Activated CD8-positive, alpha-beta memory T cell treated with anti-CD3 and anti-CD28 coated beads for 24 hours (primary cell): ENCODE measurements around the gene GZMM.

ENCODE experiments used
- DNase-seq: peaks from one replicate; pipeline ENCODE4 v3.0.0-alpha.2; 2020

The GZMM gene

GRCh38 chr19:543910-544608, at the start of gene GZMM:
TSS of gene GZMM (plus strand) at chr19:544053. CDS start at chr19:544072, 19 bp downstream.
- peak; percentile 88 for DNase-seq

DNA sequence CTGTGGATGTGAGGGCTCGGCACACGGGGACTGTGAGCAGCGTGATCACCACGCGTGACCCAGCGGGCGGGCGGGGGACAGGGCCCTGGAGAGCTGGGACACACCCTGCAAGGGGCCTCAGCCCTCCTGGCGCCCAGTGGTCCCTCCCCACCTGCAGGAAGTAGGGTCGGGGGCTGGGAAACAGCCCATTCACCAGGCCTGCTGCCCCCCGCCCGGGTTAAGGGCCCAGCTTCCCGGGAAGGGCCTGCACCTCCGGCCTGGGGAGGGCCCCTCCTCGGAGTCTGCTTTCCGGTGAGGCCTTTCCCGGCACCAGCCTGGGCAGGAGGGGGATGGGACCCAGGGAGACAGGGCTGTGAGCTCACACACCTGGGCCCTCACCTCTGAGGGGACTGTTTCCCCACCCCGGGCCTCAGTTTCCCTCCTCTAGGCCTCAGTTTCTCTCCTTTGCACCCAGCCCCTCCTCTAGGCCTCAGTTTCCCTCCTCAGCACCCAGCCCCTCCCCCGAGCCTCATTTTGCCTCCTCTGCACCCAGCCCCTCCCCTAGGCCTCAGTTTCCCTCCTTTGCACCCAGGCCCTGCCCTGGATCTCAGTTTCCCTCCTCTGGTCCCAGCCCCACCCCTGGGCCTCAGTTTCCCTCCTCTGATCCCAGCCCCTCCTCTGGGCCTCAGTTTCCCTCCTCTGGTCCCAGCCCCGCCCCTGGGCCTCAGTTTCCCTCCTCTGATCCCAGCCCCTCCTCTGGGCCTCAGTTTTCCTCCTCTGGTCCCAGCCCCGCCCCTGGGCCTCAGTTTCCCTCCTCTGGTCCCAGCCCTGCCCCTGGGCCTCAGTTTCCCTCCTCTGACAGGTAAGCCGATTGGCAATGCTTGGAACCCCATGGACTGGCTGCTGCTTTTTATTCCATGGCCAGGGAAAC, 49.4 kb upstream of the GZMM start:
- DNase-seq: no peak

GRCh38 chr19:495081-495401, 48.8 kb upstream of the GZMM start:
- no peak for DNase-seq

DNA sequence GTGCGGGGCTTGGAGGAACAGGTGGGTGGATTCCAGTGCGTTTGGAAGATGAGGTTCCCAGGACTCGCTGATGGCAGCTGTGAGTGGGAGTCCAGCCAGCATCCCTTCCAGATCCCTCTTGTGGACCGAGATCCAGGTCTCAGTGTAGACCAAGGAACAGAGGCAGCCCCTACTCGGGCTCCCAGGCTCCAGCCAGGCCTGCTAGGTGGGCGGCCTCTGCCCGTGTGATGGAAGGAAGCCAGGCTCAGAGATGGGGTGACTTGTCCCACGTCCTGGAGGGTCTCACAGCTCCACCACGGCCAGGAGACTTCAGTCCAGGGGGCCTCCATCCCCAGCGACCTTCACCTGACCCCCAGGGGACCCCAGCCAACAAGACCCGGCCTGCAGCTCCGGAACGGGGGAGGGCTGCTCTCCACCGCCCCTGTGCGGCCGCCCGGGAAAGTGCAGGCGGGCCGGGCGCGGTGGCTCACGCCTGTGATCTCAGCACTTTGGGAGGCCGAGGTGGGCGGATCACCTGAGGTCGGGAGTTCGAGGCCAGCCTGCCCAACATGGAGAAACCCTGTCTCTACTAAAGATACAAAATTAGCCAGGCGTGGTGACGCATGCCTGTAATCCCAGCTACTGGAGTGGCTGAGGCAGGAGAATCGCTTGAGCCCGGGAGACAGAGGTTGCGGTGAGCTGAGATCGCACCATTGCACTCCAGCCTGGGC, 48.3 kb upstream of the GZMM start:
- peak; percentile 72 for DNase-seq

DNA sequence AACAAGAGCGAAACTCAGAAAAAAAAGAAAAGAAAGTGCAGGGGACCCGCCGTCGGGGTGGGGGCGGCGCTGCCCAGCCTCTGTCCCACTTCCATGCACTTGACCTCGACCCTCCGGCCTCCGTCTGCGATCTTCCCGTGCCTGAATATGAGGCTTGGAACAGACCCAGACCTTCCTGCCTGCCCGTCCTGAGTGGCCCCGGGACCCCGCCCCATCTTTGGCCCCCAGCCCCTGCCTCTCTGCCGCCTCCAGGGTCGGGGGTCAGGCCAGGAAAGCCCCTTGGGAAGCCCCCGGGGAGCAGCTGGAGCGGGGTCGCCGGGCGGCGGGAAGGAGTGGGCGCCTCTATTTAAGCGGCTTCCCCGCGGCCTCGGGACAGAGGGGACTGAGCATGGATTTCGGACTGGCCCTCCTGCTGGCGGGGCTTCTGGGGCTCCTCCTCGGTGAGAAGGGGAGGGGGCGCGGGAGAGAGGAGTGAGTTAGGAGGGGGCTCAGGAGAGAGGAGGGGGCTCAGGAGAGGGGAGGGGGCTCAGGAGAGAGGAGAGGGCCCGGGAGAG, 47.7 kb upstream of the GZMM start, which contains the start of gene MADCAM1:
Gene MADCAM1 (plus strand): TSS at position 375 of the 554 bp plus-strand sequence. CDS start 14 bp downstream, at position 389.
- no peak for DNase-seq

DNA sequence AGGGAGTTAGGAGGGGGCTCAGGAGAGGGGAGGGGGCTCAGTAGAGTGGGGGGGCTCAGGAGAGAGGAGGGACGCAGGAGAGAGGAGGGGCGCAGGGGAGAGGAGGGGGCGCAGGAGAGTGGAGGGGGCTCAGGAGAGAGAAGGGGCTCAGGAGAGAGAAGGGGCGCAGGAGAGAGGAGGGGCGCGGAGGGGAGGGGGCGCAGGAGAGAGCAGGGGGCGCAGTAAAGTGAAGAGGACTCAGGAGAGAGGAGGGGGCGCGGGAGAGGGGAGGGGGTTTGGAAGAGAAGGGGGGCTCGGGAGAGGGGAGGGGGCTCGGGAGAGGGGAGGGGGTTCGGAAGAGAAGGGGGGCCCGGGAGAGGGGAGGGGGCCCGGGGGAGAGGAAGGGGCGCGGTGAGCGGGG, 46.9 kb upstream of the GZMM start:
- DNase-seq: no peak

DNA sequence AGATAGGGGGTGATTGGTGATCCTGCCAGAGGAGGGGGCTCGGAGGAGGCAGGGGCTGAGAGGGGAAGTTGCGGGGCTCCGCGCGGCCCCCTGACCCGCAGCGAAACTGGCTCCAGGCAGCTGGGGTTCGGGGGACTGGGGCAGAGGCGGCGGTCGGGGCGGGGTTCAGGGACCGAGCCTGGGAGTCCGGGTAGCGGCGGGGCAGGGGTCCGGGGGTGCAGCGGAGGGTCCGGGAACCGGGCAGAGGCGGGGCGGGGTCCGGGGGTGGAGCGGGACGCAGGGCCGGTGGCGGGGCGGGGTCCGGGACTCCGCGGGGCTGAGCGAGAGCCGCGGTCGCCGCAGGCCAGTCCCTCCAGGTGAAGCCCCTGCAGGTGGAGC, 46.4 kb upstream of the GZMM start:
- DNase-seq: no peak

DNA sequence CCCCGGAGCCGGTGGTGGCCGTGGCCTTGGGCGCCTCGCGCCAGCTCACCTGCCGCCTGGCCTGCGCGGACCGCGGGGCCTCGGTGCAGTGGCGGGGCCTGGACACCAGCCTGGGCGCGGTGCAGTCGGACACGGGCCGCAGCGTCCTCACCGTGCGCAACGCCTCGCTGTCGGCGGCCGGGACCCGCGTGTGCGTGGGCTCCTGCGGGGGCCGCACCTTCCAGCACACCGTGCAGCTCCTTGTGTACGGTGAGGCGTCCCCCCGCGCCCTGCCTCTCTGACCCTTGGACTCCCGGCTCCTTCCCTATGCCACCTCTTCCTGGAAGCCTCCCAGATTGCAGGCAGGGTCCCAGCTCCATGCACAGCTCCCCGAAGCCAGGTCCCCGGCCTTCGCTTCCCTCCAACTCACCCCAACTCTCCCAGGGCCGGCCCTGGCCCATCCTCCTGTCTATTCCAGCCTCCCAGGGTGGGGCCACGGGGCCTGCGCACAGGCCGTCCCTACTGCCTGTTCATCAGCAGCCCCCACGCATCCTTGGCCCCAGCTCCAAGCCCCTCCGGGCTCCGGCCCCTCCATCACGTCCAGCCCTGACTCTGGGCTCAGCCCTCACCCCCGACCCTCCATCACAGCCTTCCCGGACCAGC, 45.9 kb upstream of the GZMM start:
- DNase-seq: no peak

- DNase-seq: no peak
These were observed 45.4 kb upstream of the GZMM start for GRCh38 chr19:498511-498891.

- no peak for DNase-seq
These were observed 44.8 kb upstream of the GZMM start for GRCh38 chr19:498977-499623.

- no peak for DNase-seq
These were observed 42.2 kb upstream of the GZMM start for GRCh38 chr19:501646-502045.

DNA sequence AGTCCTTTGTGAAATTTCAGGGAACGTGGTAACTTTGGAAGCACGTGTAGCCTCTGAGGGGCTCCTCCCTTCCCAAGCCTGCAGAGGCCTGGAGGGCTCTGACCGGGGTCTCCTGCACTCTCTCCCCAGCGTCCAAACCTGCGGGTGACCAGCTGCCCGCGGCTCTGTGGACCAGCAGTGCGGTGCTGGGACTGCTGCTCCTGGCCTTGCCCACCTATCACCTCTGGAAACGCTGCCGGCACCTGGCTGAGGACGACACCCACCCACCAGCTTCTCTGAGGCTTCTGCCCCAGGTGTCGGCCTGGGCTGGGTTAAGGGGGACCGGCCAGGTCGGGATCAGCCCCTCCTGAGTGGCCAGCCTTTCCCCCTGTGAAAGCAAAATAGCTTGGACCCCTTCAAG, 39.2 kb upstream of the GZMM start:
- DNase-seq: no peak

DNA sequence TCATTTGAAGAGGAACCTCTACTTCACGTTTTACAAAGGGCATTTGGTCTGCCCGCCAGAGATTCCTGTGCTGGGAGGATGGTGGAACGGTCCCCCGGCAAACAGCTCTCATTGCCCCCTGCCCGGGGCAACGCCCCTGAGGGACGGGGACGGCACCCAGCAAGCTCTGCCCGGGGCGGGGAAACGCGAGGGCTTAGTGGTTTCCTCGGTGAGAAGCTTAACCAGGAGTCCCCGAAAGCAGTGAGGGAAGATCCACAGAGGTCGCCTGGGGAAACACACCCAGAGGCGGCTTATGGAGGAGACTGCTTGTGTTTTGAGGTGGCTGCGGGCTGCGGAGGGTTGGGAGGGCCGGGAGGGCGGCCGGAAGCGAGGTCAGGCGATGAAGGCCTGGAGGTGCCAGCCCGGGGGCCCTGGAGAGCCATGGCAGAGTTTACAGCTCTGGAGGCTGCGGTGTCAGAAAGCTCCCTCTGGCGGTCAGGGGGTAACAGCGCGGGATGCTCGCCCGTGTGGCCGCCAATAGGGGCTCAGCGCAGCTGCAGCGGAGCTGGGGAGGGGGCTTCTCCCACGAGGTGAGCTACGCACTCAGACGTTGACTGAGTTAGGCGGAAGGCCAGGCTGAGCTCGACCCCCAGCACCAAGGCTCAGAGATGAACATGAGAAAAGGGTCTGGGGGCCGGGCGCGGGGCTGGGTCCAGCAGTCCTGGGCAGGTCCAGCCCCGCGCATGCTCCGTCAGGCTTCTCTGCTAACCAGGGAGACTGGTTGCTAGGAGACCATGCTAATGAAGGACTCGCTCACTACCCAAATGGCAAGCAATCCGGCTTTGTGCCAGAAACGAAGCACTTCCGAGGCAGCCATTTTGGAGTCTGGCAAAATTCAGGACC, 37.2 kb upstream of the GZMM start:
- peak; percentile 98 for DNase-seq

DNA sequence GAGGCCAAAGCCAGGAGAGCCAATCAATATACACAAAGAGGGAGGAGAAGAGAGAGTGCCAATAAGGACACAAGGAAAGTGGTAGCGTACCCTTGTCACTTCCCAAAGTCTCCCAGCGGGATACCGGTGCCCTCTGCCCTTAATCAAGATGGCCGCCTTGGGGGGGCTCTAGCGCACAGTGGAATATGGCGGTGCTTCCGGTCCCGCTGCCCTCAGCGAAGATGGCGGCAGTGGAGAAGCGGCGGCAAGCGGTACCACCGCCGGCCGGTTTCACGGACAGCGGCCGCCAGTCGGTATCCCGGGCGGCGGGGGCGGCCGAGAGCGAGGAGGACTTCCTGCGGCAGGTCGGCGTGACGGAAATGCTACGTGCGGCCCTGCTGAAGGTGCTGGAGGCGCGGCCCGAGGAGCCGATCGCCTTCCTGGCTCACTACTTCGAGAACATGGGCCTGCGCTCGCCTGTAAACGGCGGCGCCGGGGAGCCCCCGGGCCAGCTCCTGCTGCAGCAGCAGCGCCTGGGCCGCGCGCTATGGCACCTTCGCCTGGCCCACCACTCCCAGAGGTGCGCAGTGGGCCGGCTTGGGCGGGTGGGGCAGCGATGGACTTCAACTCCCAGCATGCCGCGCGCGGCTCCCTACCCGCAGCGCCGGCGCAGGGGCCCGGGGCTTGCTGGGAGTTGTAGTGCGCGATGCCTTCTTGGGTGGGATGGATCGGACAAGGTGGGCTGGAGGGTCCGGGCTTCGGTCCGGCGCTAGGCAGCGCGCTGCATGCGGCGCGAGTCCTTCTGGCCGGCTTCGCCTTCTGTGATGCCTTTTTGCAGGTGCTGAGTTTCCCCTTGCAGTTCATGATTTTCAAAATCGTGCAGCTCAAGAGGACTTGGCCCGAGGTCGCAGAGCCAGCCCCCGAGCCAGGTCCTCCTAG, 36.3 kb upstream of the GZMM start, which contains the start of gene TPGS1:
Gene TPGS1 (plus strand): TSS at position 212 of the 918 bp plus-strand sequence. CDS start 10 bp downstream, at position 222.
- DNase-seq: peak; percentile 94

DNA sequence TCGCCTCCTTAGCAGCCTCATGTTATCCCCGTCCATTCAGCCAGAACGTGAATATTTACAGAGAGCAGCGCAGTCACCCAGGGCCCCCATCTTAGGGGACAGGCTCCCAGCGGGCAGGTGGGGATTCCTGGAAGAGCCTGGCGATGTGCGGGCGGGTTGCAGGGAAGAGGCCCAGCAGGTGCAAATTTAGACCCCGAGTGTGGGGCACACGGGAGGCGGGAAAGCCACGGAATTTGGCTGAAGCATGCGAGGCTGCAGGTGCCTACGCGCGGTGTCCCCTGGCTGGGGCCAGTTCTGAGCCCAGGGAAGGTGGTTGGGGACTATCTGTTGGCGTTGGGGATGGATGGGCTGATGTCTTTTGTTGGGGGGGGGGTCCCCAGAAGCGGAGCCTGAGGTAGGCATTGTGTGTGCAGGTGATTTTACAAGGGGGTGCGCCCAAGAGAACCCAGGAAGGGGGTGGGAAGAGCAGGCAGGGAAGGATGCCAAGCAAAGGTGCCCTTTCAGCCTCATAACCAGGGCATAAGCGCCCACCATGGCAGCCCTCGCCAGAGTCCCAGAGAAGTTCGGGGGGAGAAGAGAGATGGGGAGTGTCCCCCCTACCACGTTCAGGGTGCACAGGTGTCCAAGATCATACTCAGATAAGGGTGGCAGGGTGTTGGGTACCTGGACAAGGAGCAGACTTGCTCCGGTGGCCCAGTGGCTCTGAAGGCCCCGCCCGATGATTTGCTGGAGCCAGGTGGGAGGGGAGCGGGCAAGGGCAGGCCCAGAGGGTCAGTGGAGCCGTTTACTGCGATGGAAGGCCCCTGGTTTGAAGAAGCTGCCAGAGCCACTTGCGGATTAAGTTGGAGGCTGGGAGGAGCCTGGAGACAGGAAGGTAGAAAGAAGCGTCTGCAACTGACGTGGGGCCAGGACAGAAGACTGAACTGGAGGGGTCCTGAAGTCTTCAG, 35.4 kb upstream of the GZMM start:
- DNase-seq: no peak

GRCh38 chr19:510606-511100, 33.2 kb upstream of the GZMM start:
- peak; percentile 97 for DNase-seq

GRCh38 chr19:511101-511851, 32.6 kb upstream of the GZMM start:
- DNase-seq: peak; percentile 86
